HCT116 (cell line): ENCODE data around the gene OR8G5. TPM values are rescaled to one million over a fixed set of nuclear protein-coding genes. Genes with fewer than 3 reads are reported as not detected.

Experiments used
- ATAC-seq: fragments of 200-7000 bp; cut with Tn5 transposase; 2 replicates; pipeline ENCODE4 v1.9.1; 2020; ENCODE audit warnings: mild to moderate bottlenecking, moderate library complexity
- BruUV-seq: library from RNA; stranded (reverse); fragments of 400-500 nt; replicated peaks from 2 replicates; lab custom pipeline; 2021; lab: Mats Ljungman, UMichigan
- CTCF ChIA-PET: fragments of 300-600 bp; sonication (Branson Sonifier 250); formaldehyde crosslinking; loops from one replicate; lab custom pipeline; 2021; ENCODE audit warnings: antibody characterized with exemption; lab: Charles Lee
- POLR2A ChIA-PET: fragments of 300-600, 350-600 bp; sonication (Branson Sonifier 250); formaldehyde crosslinking; loops from one replicate; lab custom pipeline; 2021; ENCODE audit warnings: antibody characterized with exemption; lab: Charles Lee
- RAD21 ChIA-PET, 2 experiments: fragments of 300-600 bp; sonication (Branson Sonifier 250); formaldehyde crosslinking; loops; one replicate each; lab custom pipeline; 2023; ENCODE audit warnings: low total read pairs in 2 of 2; ENCODE audit not compliant: uncharacterized antibody in 2 of 2, unreplicated experiment in 2 of 2, low non-redundant PET in 1 of 2; lab: Charles Lee
- DNase-seq: peaks from one replicate; pipeline ENCODE4 v3.0.0-alpha.2; 2010; ENCODE audit warnings: low read depth, low spot score
- H2AFZ ChIP-seq: fragments of 200-600 bp; shearing (Covaris generic), sonication (generic); 2 replicates; pipeline ENCODE4 v1.6.1; 2017; ENCODE audit warnings: low read depth, mixed run types, mixed read lengths, antibody characterized with exemption, low read length; ENCODE audit not compliant: poor library complexity, severe bottlenecking
- H3K27ac ChIP-seq: 2 replicates; pipeline ENCODE4 v1.5.1; 2012; ENCODE audit warnings: low read depth, low read length
- H3K27me3 ChIP-seq: fragments of 200-600 bp; sonication (generic); 2 replicates; pipeline ENCODE4 v1.6.1; 2016; ENCODE audit warnings: mixed run types, low read length, mixed read lengths; ENCODE audit not compliant: insufficient read depth
- H3K36me3 ChIP-seq, 2 experiments: fragments of 200-500 bp in 1 of 2; fragments of 200-600 bp in 1 of 2; sonication (Bioruptor generic) in 1 of 2; sonication (generic) in 1 of 2; 2 replicates each; pipeline versions ENCODE4 v1.5.1 to v1.6.1; 2014 to 2016; ENCODE audit warnings: low read length in 2 of 2, inconsistent platforms in 1 of 2, mixed read lengths in 1 of 2, mixed run types in 1 of 2; ENCODE audit not compliant: insufficient read depth in 2 of 2, control insufficient read depth in 1 of 2
- H3K4me1 ChIP-seq, 2 experiments: fragments of 200-600 bp in 1 of 2; sonication (generic) in 1 of 2; 2 replicates each; pipeline versions ENCODE4 v1.5.1 to v1.6.1; 2012 to 2017; ENCODE audit warnings: low read length in 2 of 2, inconsistent platforms in 1 of 2, mild to moderate bottlenecking in 1 of 2, mixed read lengths in 1 of 2, mixed run types in 1 of 2, moderate library complexity in 1 of 2; ENCODE audit not compliant: insufficient read depth in 2 of 2, control insufficient read depth in 1 of 2
- H3K4me2 ChIP-seq: fragments of 200-600 bp; sonication (generic); 2 replicates; pipeline ENCODE4 v1.6.1; 2017; ENCODE audit warnings: mixed run types, low read length, mixed read lengths
- H3K4me3 ChIP-seq, 2 experiments: fragments of 200-600 bp in 1 of 2; sonication (generic) in 1 of 2; replicated peaks in 1 of 2; 2 replicates each; pipeline ENCODE4 v1.5.1; 2011 to 2016; ENCODE audit warnings: low read length in 2 of 2, control low read depth in 1 of 2, low read depth in 1 of 2, mild to moderate bottlenecking in 1 of 2, mixed read lengths in 1 of 2, mixed run types in 1 of 2
- H3K79me2 ChIP-seq: fragments of 200-600 bp; sonication (generic); 2 replicates; pipeline ENCODE4 v1.6.1; 2017; ENCODE audit warnings: mild to moderate bottlenecking, mixed run types, low read length, moderate library complexity, mixed read lengths; ENCODE audit not compliant: insufficient read depth
- H3K9ac ChIP-seq: fragments of 200-600 bp; sonication (generic); 2 replicates; pipeline ENCODE4 v1.6.1; 2016; ENCODE audit warnings: low read length, mixed read lengths
- H3K9me2 ChIP-seq: fragments of 200-600 bp; sonication (generic), shearing (Covaris generic); 2 replicates; pipeline ENCODE4 v1.6.1; 2017; ENCODE audit warnings: mixed run types, mild to moderate bottlenecking, moderate library complexity; ENCODE audit not compliant: insufficient read depth
- H3K9me3 ChIP-seq, 2 experiments: fragments of 200-500 bp in 1 of 2; fragments of 200-600 bp in 1 of 2; sonication (Bioruptor generic) in 1 of 2; sonication (generic) in 1 of 2; 2 replicates each; pipeline ENCODE4 v1.6.1; 2014 to 2017; ENCODE audit warnings: low read length in 2 of 2, mixed read lengths in 2 of 2, inconsistent platforms in 1 of 2, low read depth in 1 of 2, mild to moderate bottlenecking in 1 of 2, mixed run types in 1 of 2, moderate library complexity in 1 of 2; ENCODE audit not compliant: control insufficient read depth in 1 of 2, insufficient read depth in 1 of 2
- H4K20me1 ChIP-seq: fragments of 200-600 bp; sonication (generic), shearing (Covaris generic); 2 replicates; pipeline ENCODE4 v1.6.1; 2017; ENCODE audit warnings: mixed run types, mild to moderate bottlenecking, moderate library complexity; ENCODE audit not compliant: insufficient read depth
- ATF3 ChIP-seq: IDR thresholded peaks from 2 replicates; pipeline ENCODE4 v1.6.1; 2012
- CBX3 ChIP-seq: IDR thresholded peaks from 2 replicates; pipeline ENCODE4 v1.6.1; 2012; ENCODE audit warnings: low read depth
- CEBPB ChIP-seq: IDR thresholded peaks from 2 replicates; pipeline ENCODE4 v1.6.1; 2012; ENCODE audit warnings: low read depth
- CTCF ChIP-seq, 3 experiments: fragments of 200-600 bp in 1 of 3; sonication (generic) in 1 of 3; IDR thresholded peaks in 2 of 3; conservative IDR thresholded peaks in 1 of 3; 2 replicates each; pipeline ENCODE4 v1.5.1; 2012 to 2017; ENCODE audit warnings: low read depth in 2 of 3, low read length in 2 of 3, antibody characterized with exemption in 1 of 3, borderline replicate concordance in 1 of 3, control low read depth in 1 of 3, mild to moderate bottlenecking in 1 of 3, mixed read lengths in 1 of 3, mixed run types in 1 of 3, moderate library complexity in 1 of 3; ENCODE audit not compliant: insufficient read depth in 1 of 3
- EZH2 ChIP-seq: fragments of 200-600 bp; sonication (generic); IDR thresholded peaks from 2 replicates; pipeline ENCODE4 v1.6.1; 2017; ENCODE audit warnings: antibody characterized with exemption, mixed run types
- EZH2phosphoT487 ChIP-seq: fragments of 200-600 bp; IDR thresholded peaks from 2 replicates; pipeline ENCODE4 v1.6.1; 2018; ENCODE audit warnings: antibody characterized with exemption, borderline replicate concordance
- FOSL1 ChIP-seq: IDR thresholded peaks from 2 replicates; pipeline ENCODE4 v1.6.1; 2012; ENCODE audit warnings: low read depth
- JUND ChIP-seq: IDR thresholded peaks from 2 replicates; pipeline ENCODE4 v1.6.1; 2012
- MAX ChIP-seq: IDR thresholded peaks from 2 replicates; pipeline ENCODE4 v1.6.1; 2012
- POLR2A ChIP-seq: IDR thresholded peaks from 2 replicates; pipeline ENCODE4 v1.7.0; 2011; ENCODE audit warnings: borderline replicate concordance; ENCODE audit not compliant: insufficient read depth, insufficient read length; ENCODE audit errors: extremely low read depth
- POLR2AphosphoS5 ChIP-seq: IDR thresholded peaks from 2 replicates; pipeline ENCODE4 v1.6.1; 2011; ENCODE audit warnings: mild to moderate bottlenecking, low read depth, low read length, moderate library complexity
- REST ChIP-seq: IDR thresholded peaks from 2 replicates; pipeline ENCODE4 v1.6.1; 2012; ENCODE audit warnings: low read depth
- SIN3A ChIP-seq: IDR thresholded peaks from 2 replicates; pipeline ENCODE4 v1.6.1; 2012; ENCODE audit warnings: low read depth
- SRF ChIP-seq: IDR thresholded peaks from 2 replicates; pipeline ENCODE4 v1.6.1; 2012; ENCODE audit warnings: low read depth
- TCF7L2 ChIP-seq: IDR thresholded peaks from 2 replicates; pipeline ENCODE4 v1.7.0; 2011; ENCODE audit warnings: borderline replicate concordance, inconsistent platforms; ENCODE audit not compliant: insufficient read depth, insufficient read length; ENCODE audit errors: extremely low read depth
- YY1 ChIP-seq: IDR thresholded peaks from 2 replicates; pipeline ENCODE4 v1.6.1; 2011; ENCODE audit warnings: low read length, low read depth, moderate library complexity, mild to moderate bottlenecking; ENCODE audit not compliant: insufficient replicate concordance; ENCODE audit errors: extremely low read depth
- ZBTB33 ChIP-seq: IDR thresholded peaks from 2 replicates; pipeline ENCODE4 v1.6.1; 2011; ENCODE audit warnings: mild to moderate bottlenecking, low read length, moderate library complexity; ENCODE audit not compliant: insufficient replicate concordance; ENCODE audit errors: extremely low read depth
- ZNF274 ChIP-seq: fragments of 200-500 bp; sonication (Bioruptor generic); IDR thresholded peaks from 2 replicates; pipeline ENCODE4 v1.6.1; 2014; ENCODE audit warnings: mild to moderate bottlenecking, low read depth, low read length, inconsistent platforms
- intact Hi-C: fragments of 100-400 bp; cut with micrococcal nuclease; formaldehyde crosslinking; loops from 2 replicates; pipeline ENCODE4 v1.10.0; 2022
- total RNA-seq: library from RNA; stranded (reverse); gene quantifications from one replicate; pipeline ENCODE4 v1.2.1, GENCODE V29; 2021; ENCODE audit not compliant: unreplicated experiment

The OR8G5 gene
- total RNA-seq, 1 experiment from 2014 or later: not detected

DNA sequence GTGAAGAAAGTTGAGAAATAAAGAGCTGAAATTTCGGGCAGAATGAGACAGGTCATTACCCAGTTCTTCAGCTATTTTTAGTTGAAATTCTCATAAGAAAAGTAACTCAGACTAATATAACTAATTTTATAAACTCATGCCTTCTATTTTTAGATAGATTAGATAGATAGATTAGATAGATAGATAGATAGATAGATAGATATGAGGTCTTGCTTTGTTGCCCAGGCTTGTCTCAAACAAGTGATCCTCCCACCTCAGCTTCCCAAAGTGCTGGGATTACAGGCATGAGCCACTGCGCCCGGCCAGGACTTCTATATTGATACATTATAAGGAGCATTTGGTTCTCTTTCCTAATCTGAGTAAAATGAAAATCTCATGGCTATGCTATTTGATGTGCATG lies 42.1 kb upstream of the OR8G5 start:
- no peak overlapping the region for H3K27ac ChIP-seq
- POLR2A ChIA-PET: no interaction called here
- no peak for TF ChIP-seq ATF3
- no peak for TF ChIP-seq FOSL1
- no peak for TF ChIP-seq REST
- no peak for TF ChIP-seq ZBTB33
- no peak for TF ChIP-seq CEBPB
- no peak for TF ChIP-seq EZH2phosphoT487
- no peak for TF ChIP-seq TCF7L2
- TF ChIP-seq SIN3A: no peak
- TF ChIP-seq JUND: no peak
- no peak for TF ChIP-seq YY1
- no peak for TF ChIP-seq POLR2AphosphoS5
- TF ChIP-seq POLR2A: no peak
- TF ChIP-seq EZH2: no peak
- TF ChIP-seq CBX3: no peak
- no peak for TF ChIP-seq ZNF274
- TF ChIP-seq MAX: no peak
- no peak for TF ChIP-seq CTCF (IDR thresholded peaks at IDR 0.05 in 2 of 3, conservative IDR thresholded peaks at IDR 0.05 in 1 of 3; ENCODE audit: borderline replicate concordance in 1 of 3, insufficient read depth in 1 of 3, low read depth in 2 of 3, low read length in 2 of 3)
- TF ChIP-seq SRF: no peak
- TF ChIP-seq, all 23 proteins: peak for 0
- Histone ChIP-seq H3K9me2 (no peaks in the 10 kb centered on the region), H3K9me3 (no peaks in the 10 kb centered on the region), H3K36me3 (no peaks in the 10 kb centered on the region), H3K9ac (no peak overlapping the region), H2AFZ (no peak overlapping the region), H3K4me1 (no peaks in the 10 kb centered on the region), H3K79me2 (no peaks in the 10 kb centered on the region), H3K27me3 (peaks cover 7% of the 10 kb centered on the region), H3K4me2 (no peak overlapping the region), H3K4me3 (no peak overlapping the region), H4K20me1 (no peaks in the 10 kb centered on the region)
- intact Hi-C loops: no loop called here
- ChIA-PET RAD21 (no interaction called here), CTCF (no interaction called here)
- BruUV-seq: no TSS peak
- ATAC-seq (no peak), DNase-seq (no peak)
